ENCODE measurements around the gene MED7. TPM values are rescaled to one million over a fixed set of nuclear protein-coding genes. Genes with fewer than 3 reads are reported as not detected.

The MED7 gene
- total RNA-seq, 6 experiments from 2014 or later = 3.5 to 6.1 (median 5.2) TPM

DNA sequence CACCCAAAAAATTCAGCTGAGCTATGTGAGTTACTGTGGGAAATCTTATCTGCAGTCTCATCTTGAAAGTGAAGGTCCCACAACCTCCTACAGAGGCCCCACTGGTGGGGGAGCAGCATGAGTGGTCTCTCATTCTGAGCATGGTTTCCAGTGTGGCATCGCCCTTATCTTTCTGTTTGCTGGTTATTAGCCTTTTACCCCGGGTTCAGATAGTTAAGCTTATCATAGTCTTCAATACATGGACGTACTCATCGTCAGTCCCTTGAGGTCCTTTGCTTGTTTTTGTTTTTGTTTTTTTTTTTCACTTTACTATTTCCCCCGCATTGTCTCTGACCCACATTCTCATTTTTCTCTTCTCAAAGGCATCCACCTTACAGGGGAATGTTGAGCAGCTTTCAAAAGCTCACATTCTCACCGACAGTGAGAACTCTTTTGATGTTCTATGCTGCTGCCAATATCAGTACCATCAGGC, 26.1 kb downstream of the MED7 start:
- Histone ChIP-seq H3K9me3 (no peaks in the 10 kb centered on the region), H3K4me1 (no peaks in the 10 kb centered on the region), H3K27ac (no peak overlapping the region), H3K27me3 (no peaks in the 10 kb centered on the region), H3K36me3 (no peaks in the 10 kb centered on the region), H3K4me3 (no peak overlapping the region)
- TF ChIP-seq POLR2A (IDR thresholded peaks at IDR 0.05) = no peak
- TF ChIP-seq, protein P1, sequence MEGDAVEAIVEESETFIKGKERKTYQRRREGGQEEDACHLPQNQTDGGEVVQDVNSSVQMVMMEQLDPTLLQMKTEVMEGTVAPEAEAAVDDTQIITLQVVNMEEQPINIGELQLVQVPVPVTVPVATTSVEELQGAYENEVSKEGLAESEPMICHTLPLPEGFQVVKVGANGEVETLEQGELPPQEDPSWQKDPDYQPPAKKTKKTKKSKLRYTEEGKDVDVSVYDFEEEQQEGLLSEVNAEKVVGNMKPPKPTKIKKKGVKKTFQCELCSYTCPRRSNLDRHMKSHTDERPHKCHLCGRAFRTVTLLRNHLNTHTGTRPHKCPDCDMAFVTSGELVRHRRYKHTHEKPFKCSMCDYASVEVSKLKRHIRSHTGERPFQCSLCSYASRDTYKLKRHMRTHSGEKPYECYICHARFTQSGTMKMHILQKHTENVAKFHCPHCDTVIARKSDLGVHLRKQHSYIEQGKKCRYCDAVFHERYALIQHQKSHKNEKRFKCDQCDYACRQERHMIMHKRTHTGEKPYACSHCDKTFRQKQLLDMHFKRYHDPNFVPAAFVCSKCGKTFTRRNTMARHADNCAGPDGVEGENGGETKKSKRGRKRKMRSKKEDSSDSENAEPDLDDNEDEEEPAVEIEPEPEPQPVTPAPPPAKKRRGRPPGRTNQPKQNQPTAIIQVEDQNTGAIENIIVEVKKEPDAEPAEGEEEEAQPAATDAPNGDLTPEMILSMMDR (IDR thresholded peaks at IDR 0.05) = no peak
- DNase-seq (no peak), ATAC-seq (no peak)
- intact Hi-C loops (cut with DNase I) = no loop called here
- WGBS (ENCODE audit: insufficient coverage, low coverage, low lambda C conversion rate, missing lambda C conversion rate) = 55% methylated on average over 5 of the region's 6 CpGs

- 42% methylated on average over 1 of the region's 1 CpG for WGBS (ENCODE audit: insufficient coverage, low coverage, low lambda C conversion rate, missing lambda C conversion rate)
- Histone ChIP-seq H3K27ac (no peak overlapping the region), H3K4me3 (no peak overlapping the region), H3K36me3 (no peaks in the 10 kb centered on the region), H3K9me3 (no peaks in the 10 kb centered on the region), H3K4me1 (no peaks in the 10 kb centered on the region), H3K27me3 (no peaks in the 10 kb centered on the region)
- intact Hi-C loops (cut with DNase I) = no loop called here
- no peak for TF ChIP-seq POLR2A (IDR thresholded peaks at IDR 0.05)
- TF ChIP-seq, protein P1 (IDR thresholded peaks at IDR 0.05) = no peak
- DNase-seq = no peak
- ATAC-seq = no peak
Measured at GRCh38 chr5:157115502-157115901, 27.2 kb downstream of the MED7 start.

GRCh38 chr5:157115012-157115411, 27.7 kb downstream of the MED7 start:
- Histone ChIP-seq H3K4me1 (no peaks in the 10 kb centered on the region), H3K9me3 (no peaks in the 10 kb centered on the region), H3K27ac (no peak overlapping the region), H3K4me3 (no peak overlapping the region), H3K27me3 (no peaks in the 10 kb centered on the region), H3K36me3 (no peaks in the 10 kb centered on the region)
- ATAC-seq = no peak
- no peak for DNase-seq
- TF ChIP-seq POLR2A (IDR thresholded peaks at IDR 0.05) = no peak
- TF ChIP-seq, protein P1 (IDR thresholded peaks at IDR 0.05) = no peak
- intact Hi-C loops (cut with DNase I) = no loop called here

DNA sequence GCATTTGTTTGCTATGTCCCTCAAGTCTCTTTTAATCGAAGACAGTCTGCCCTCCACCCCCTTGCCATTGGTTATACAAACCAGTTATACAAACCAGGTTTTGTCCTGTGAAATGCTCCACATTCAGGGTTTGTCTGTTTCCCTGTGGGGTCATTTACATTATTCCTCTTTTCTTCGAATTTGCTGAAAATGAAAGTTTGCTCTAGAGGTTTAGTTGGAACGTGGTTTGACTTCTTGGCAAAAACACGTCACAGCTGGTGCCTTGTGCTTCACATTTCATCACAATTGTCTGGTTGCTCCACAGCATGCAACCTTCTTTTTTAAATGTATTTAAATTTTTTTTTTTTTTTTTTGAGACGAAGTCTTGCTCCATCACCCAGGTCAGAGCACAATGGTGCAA, 29.7 kb downstream of the MED7 start:
- H3K36me3 ChIP-seq = no peaks in the 10 kb centered on the region
- no peaks in the 10 kb centered on the region for H3K4me1 ChIP-seq
- no peaks in the 10 kb centered on the region for H3K27me3 ChIP-seq
- H3K27ac ChIP-seq = no peak overlapping the region
- no peaks in the 10 kb centered on the region for H3K9me3 ChIP-seq
- WGBS (ENCODE audit: insufficient coverage, low coverage, low lambda C conversion rate, missing lambda C conversion rate) = 22% methylated on average over 5 of the region's 5 CpGs
- intact Hi-C loops (cut with DNase I) = no loop called here
- no peak for TF ChIP-seq POLR2A (IDR thresholded peaks at IDR 0.05)
- TF ChIP-seq, protein P1 (IDR thresholded peaks at IDR 0.05) = no peak
- H3K4me3 ChIP-seq = no peak overlapping the region
- peak in 2 of 4 donors; percentile 17 to 34 for ATAC-seq
- DNase-seq = no peak

DNA sequence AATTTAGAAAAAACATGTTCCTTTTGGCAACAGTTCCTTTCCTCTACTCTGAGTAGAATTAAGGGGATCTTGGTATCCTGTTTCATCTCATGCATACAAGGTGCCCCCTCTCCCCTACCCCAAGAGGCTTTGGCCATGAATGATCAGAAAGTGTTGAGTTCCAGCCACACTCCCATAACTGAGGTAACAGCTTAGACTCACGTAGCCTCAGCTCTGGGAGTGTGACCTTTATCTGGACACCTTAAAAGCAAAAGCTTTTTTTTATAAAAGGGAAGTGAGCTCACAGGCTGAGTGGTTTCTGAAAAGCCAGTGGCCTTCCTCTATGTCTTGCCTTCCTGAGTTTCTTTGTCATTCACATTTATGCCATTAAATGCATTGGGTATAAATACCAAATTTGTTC, 32.9 kb downstream of the MED7 start:
- TF ChIP-seq POLR2A (IDR thresholded peaks at IDR 0.05) = no peak
- TF ChIP-seq, protein P1 (IDR thresholded peaks at IDR 0.05) = no peak
- DNase-seq = no peak
- no peaks in the 10 kb centered on the region for H3K36me3 ChIP-seq
- no peaks in the 10 kb centered on the region for H3K4me1 ChIP-seq
- ATAC-seq = peak; percentile 51 to 56 (median 53)
- H3K4me3 ChIP-seq = no peak overlapping the region
- WGBS (ENCODE audit: insufficient coverage, low coverage, low lambda C conversion rate, missing lambda C conversion rate) = 57% methylated on average over 1 of the region's 1 CpG
- intact Hi-C loops (cut with DNase I) = no loop called here
- peak overlapping the region; percentile 21 to 48 (median 39) for H3K27ac ChIP-seq
- H3K27me3 ChIP-seq = no peaks in the 10 kb centered on the region
- no peaks in the 10 kb centered on the region for H3K9me3 ChIP-seq

All from right lobe of liver (tissue), 6 donors.